Fibroblast of lung (primary cell): ENCODE results near the gene SLC28A1. TPM values are rescaled to one million over a fixed set of nuclear protein-coding genes. Genes with fewer than 3 reads are reported as not detected.

Experiments
- DNase-seq, 2 donors: peaks; one replicate each; pipeline versions ENCODE4 v3.0.0 to v3.0.0-alpha.2; 2010; ENCODE audit warnings: low read depth in 2 of 2
- H2AFZ ChIP-seq: 2 replicates; pipeline ENCODE4 v1.5.1; 2012; ENCODE audit warnings: low read length, control low read depth, inconsistent platforms
- H3K27ac ChIP-seq: 2 replicates; pipeline ENCODE4 v1.5.1; 2011; ENCODE audit warnings: low read length, control low read depth; ENCODE audit not compliant: insufficient read depth
- H3K27me3 ChIP-seq: 2 replicates; pipeline ENCODE4 v1.5.1; 2011; ENCODE audit warnings: mild to moderate bottlenecking, low read length; ENCODE audit not compliant: control insufficient read depth, insufficient read depth
- H3K36me3 ChIP-seq: 2 replicates; pipeline ENCODE4 v1.5.1; 2011; ENCODE audit warnings: low read length; ENCODE audit not compliant: control insufficient read depth, insufficient read depth
- H3K4me1 ChIP-seq: 2 replicates; pipeline ENCODE4 v1.5.1; 2011; ENCODE audit warnings: low read length; ENCODE audit not compliant: control insufficient read depth, insufficient read depth; ENCODE audit errors: extremely low read depth
- H3K4me2 ChIP-seq: 2 replicates; pipeline ENCODE4 v1.5.1; 2011; ENCODE audit warnings: low read length, control low read depth; ENCODE audit not compliant: insufficient read depth; ENCODE audit errors: extremely low read depth
- H3K4me3 ChIP-seq, 4 experiments: fragments of 200-600 bp in 1 of 4; sonication (generic) in 1 of 4; replicated peaks in 1 of 4; 2 replicates each; pipeline ENCODE4 v1.5.1; 2011 to 2016; ENCODE audit warnings: low read length in 4 of 4, low read depth in 3 of 4, mild to moderate bottlenecking in 3 of 4, control low read depth in 2 of 4, inconsistent platforms in 1 of 4, mixed read lengths in 1 of 4; ENCODE audit not compliant: insufficient read depth in 1 of 4; ENCODE audit errors: control extremely low read depth in 1 of 4
- H3K79me2 ChIP-seq: 2 replicates; pipeline ENCODE4 v1.5.1; 2012; ENCODE audit warnings: mild to moderate bottlenecking, low read length, inconsistent platforms; ENCODE audit not compliant: control insufficient read depth, insufficient read depth
- H3K9ac ChIP-seq: 2 replicates; pipeline ENCODE4 v1.5.1; 2011; ENCODE audit warnings: mild to moderate bottlenecking, low read length, control low read depth; ENCODE audit not compliant: insufficient read depth
- H3K9me3 ChIP-seq: 2 replicates; pipeline ENCODE4 v1.5.1; 2012; ENCODE audit warnings: low read depth, low read length; ENCODE audit not compliant: control insufficient read depth, insufficient read depth
- H4K20me1 ChIP-seq: 2 replicates; pipeline ENCODE4 v1.5.1; 2011; ENCODE audit warnings: low read length; ENCODE audit not compliant: control insufficient read depth, insufficient read depth; ENCODE audit errors: extremely low read depth
- EZH2 ChIP-seq: IDR thresholded peaks from 2 replicates; pipeline ENCODE4 v1.5.1; 2012; ENCODE audit warnings: low read length, control low read depth, mild to moderate bottlenecking; ENCODE audit errors: missing control alignments
- polyA plus RNA-seq, 2 donors: library from polyadenylated mRNA; depleted of rRNA in 1 of 2; stranded (reverse) in 1 of 2; unstranded in 1 of 2; fragments of >200 nt; gene quantifications; 2 replicates each; pipeline ENCODE4 v1.2.1, GENCODE V29; 2011 to 2012; ENCODE audit warnings: missing spikeins in 1 of 2
- total RNA-seq: library from RNA; depleted of rRNA; stranded (reverse); fragments of >200 nt; gene quantifications from 2 replicates; pipeline ENCODE4 v1.2.1, GENCODE V29; 2014
- TF ChIP-seq, protein P1 (sequence below), 2 donors: IDR thresholded peaks in 1 of 2; conservative IDR thresholded peaks in 1 of 2; 1 replicate in 1 of 2; 2 replicates in 1 of 2; pipeline ENCODE4 v1.5.1; 2011 to 2012; ENCODE audit warnings: low read length in 2 of 2, control low read depth in 1 of 2, inconsistent platforms in 1 of 2, low read depth in 1 of 2, mild to moderate bottlenecking in 1 of 2

Gene SLC28A1
- total and polyA plus RNA-seq, 2 donors (not counting 1 experiment from before 2014, with no cell fraction given), result not detected

DNA sequence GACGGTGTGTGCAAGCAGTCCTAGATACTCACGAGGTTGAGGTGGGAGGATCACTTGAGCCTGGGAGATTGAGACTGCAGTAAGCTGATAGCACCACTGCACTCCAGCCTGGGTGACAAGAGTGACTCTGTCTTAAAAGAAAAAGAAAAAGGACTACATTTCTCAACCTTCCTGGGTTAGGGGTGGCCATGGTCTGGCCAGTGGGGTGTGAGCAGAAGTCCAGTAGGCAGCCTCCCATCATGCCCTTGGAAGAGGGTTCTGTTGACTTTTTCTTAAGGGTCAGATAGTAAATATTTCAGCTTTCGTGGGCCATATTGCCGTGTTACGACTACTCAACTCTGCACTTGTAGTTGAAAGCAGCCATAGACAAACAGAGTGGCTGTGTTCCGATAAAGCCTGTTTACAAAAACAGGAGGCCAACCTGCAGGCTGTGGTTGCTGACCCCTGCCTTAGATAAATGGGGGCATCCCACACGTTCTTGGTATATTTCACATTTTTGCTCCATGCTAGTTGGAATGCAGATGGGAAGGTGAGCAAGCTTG is 66.2 kb downstream of the SLC28A1 start:
- no peak for DNase-seq
- H3K4me3 ChIP-seq, result no peak overlapping the region
- no peaks in the 10 kb centered on the region for H3K36me3 ChIP-seq
- H3K4me1 ChIP-seq, result peaks cover 16% of the 10 kb centered on the region
- TF ChIP-seq, protein P1, sequence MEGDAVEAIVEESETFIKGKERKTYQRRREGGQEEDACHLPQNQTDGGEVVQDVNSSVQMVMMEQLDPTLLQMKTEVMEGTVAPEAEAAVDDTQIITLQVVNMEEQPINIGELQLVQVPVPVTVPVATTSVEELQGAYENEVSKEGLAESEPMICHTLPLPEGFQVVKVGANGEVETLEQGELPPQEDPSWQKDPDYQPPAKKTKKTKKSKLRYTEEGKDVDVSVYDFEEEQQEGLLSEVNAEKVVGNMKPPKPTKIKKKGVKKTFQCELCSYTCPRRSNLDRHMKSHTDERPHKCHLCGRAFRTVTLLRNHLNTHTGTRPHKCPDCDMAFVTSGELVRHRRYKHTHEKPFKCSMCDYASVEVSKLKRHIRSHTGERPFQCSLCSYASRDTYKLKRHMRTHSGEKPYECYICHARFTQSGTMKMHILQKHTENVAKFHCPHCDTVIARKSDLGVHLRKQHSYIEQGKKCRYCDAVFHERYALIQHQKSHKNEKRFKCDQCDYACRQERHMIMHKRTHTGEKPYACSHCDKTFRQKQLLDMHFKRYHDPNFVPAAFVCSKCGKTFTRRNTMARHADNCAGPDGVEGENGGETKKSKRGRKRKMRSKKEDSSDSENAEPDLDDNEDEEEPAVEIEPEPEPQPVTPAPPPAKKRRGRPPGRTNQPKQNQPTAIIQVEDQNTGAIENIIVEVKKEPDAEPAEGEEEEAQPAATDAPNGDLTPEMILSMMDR (conservative IDR thresholded peaks at IDR 0.05 in 1 of 2, IDR thresholded peaks at IDR 0.05 in 1 of 2; ENCODE audit: low read depth in 1 of 2, low read length in 2 of 2), result no peak
- TF ChIP-seq EZH2, result no peak
- H3K4me2 ChIP-seq, result no peak overlapping the region
- no peaks in the 10 kb centered on the region for H3K79me2 ChIP-seq
- H3K9me3 ChIP-seq, result no peaks in the 10 kb centered on the region
- H3K27ac ChIP-seq, result no peak overlapping the region
- H3K27me3 ChIP-seq, result no peaks in the 10 kb centered on the region
- no peaks in the 10 kb centered on the region for H4K20me1 ChIP-seq
- H3K9ac ChIP-seq, result no peak overlapping the region
- H2AFZ ChIP-seq, result no peak overlapping the region

DNA sequence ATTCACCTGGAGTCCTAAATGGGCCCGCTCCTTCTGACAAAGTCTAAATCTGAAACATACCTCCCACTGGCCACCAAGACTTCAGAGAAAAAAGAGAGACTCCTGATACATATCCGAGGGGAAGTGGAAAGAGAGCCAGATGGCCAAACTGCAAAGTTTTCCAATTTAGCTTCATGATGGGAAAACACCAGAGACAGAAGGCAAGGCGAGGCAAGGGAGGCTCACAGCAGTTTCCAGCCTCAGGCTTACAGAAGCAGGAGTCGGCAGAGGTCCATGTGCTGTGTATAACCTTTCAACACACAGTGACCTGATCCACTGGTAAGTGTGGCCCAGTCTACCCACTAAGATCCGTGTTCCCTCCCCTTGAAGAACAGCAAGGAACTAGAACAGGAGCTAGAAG is 67.3 kb downstream of the SLC28A1 start:
- no peak for TF ChIP-seq EZH2
- TF ChIP-seq, protein P1 (conservative IDR thresholded peaks at IDR 0.05 in 1 of 2, IDR thresholded peaks at IDR 0.05 in 1 of 2; ENCODE audit: low read depth in 1 of 2, low read length in 2 of 2), result no peak
- no peaks in the 10 kb centered on the region for H4K20me1 ChIP-seq
- no peak overlapping the region for H2AFZ ChIP-seq
- H3K9ac ChIP-seq, result no peak overlapping the region
- H3K27me3 ChIP-seq, result no peaks in the 10 kb centered on the region
- no peaks in the 10 kb centered on the region for H3K79me2 ChIP-seq
- no peak overlapping the region for H3K4me2 ChIP-seq
- H3K4me3 ChIP-seq, result no peak overlapping the region
- DNase-seq, result no peak
- peaks cover 16% of the 10 kb centered on the region for H3K4me1 ChIP-seq
- H3K36me3 ChIP-seq, result no peaks in the 10 kb centered on the region
- H3K9me3 ChIP-seq, result no peaks in the 10 kb centered on the region
- no peak overlapping the region for H3K27ac ChIP-seq

GRCh38 chr15:84953136-84953535 is 68.7 kb downstream of the SLC28A1 start:
- no peaks in the 10 kb centered on the region for H3K79me2 ChIP-seq
- H4K20me1 ChIP-seq, result no peaks in the 10 kb centered on the region
- no peak overlapping the region for H3K4me2 ChIP-seq
- H3K9ac ChIP-seq, result no peak overlapping the region
- H3K9me3 ChIP-seq, result no peaks in the 10 kb centered on the region
- H2AFZ ChIP-seq, result no peak overlapping the region
- no peak overlapping the region for H3K4me3 ChIP-seq
- no peak overlapping the region for H3K27ac ChIP-seq
- H3K4me1 ChIP-seq, result peaks cover 9% of the 10 kb centered on the region
- peak; percentile 15 to 56 for DNase-seq
- H3K36me3 ChIP-seq, result no peaks in the 10 kb centered on the region
- H3K27me3 ChIP-seq, result no peaks in the 10 kb centered on the region
- no peak for TF ChIP-seq EZH2
- TF ChIP-seq, protein P1 (conservative IDR thresholded peaks at IDR 0.05 in 1 of 2, IDR thresholded peaks at IDR 0.05 in 1 of 2; ENCODE audit: low read depth in 1 of 2, low read length in 2 of 2), result no peak
